ENCODE results near the gene COLGALT1.
A peak's percentile ranks its signal among the peaks of the same experiment; 100 is the strongest.
"Not testable (repeated sequence)": the region's sequence is repeated elsewhere in the genome, so short reads cannot be mapped to it uniquely, and the experiment has no call there.

The COLGALT1 gene

DNA sequence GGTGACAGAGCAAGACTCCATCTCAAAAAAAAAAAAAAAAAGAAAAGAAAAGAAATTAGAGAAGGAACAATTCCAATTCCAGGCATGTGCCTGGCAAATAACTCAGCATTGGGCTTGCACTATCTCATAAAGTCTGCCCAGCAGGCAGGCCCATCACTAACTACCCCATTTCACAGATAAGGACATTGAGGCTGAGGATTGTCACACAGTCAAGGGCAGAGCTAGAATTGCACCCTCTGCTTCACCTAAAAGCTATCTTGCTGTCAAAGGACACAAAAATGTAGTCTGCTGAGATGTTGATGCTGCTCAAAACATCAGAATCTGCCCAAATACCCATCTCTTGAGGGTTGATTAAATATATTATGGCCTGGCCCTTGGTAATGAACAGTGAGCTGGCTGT lies 20.7 kb upstream of the COLGALT1 start:
- no peak for DNase-seq

- DNase-seq: no peak
These were observed 18.5 kb upstream of the COLGALT1 start for GRCh38 chr19:17536955-17537354.

GRCh38 chr19:17538684-17539237 lies 16.7 kb upstream of the COLGALT1 start:
- no peak for DNase-seq

DNA sequence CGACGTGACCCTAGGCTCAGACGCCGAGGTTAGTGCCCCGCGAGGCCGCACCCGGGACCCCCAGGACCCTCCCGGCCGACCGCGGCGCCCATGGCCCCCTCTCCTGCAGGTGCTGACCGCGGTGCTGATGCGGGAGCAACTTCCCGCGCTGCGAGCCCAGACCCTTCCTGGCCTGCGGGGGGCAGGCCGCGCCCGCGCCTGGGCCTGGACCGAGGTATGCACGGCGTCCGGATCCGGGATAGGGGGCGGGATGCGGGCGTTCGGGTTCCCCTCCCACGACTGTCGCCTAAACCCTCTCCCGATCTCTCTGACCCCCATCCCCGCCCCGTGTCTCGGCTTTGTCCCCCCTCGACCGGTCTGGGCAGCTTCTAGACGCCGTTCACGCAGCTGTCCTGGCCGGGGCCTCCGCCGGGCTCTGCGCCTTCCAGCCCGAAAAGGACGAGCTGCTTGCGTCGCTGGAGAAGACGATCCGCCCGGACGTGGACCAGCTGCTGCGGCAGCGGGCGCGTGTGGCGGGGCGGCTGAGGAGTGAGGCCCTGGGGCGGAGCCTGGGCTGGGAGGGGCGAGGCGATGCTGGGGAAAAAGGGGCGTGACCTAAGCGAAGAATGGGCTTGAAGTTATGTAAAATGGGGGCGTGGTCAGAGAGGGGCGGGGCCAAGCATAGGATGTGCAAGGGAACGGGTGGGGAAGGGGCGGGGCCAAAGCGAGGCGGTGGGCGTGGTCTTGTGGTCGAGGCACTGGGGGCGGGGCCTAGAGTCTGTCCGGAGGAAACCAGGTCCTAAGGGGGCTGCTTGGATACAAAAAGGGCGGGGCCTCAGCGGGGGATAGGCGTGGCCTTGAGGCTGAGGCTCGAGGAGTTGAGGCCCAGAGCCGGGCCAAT lies 16.0 kb upstream of the COLGALT1 start:
- peak; percentile 98 for DNase-seq

- no peak for DNase-seq
These were observed 15.3 kb upstream of the COLGALT1 start for GRCh38 chr19:17540174-17540573.

DNA sequence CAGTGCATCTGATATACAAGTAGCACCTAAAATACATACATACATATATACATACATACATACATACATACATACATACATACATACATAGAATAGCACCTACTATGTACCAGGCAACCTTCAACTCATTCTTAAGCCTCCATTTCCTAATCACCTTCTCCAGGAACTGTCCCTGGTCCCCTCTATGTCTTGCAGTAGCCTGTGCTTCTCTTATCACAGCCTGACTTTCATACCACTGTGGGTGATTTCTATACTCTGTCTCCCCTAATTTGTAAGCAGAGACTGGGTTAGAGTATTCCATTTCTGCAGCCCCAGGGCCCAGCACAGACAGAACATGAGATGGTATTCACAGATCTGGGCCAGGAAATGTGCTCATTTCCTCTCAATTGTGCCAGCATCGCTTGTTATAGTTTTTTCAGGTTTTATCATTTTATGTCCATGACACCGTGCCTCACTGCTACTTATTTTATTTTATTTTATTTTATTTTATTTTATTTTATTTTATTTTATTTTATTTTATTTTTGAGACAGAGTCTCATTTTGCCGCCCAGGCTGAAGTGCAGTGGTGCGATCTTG lies 14.2 kb upstream of the COLGALT1 start:
- DNase-seq: no peak

- DNase-seq: no peak
These were observed 13.4 kb upstream of the COLGALT1 start for GRCh38 chr19:17542042-17542441.

- DNase-seq: no peak
These were observed 12.5 kb upstream of the COLGALT1 start for GRCh38 chr19:17542793-17543582.

DNA sequence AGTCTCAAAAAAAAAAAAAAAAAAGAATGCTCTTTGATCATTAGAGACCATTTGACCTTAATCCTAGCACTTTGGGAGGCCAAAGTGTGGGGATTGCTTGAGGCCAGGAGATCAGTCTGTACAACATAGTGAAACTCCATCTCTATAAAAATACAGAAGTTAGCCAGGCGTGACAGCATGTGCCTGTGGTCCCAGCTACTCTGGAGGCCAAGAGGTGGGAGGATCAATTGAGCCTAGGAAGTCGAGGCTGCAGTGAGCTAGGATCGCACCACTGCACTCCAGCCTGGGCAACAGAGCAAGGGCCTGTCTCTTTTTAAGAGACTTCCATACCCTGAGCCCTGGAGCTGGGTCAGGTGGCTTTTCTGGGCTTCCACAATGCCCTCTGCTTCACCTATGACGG lies 11.5 kb upstream of the COLGALT1 start:
- DNase-seq: no peak

GRCh38 chr19:17544418-17544817 lies 11.0 kb upstream of the COLGALT1 start:
- DNase-seq: no peak

GRCh38 chr19:17548145-17548544 lies 7.3 kb upstream of the COLGALT1 start:
- no peak for DNase-seq

- DNase-seq: no peak
These were observed 6.2 kb upstream of the COLGALT1 start for GRCh38 chr19:17549085-17549740.

DNA sequence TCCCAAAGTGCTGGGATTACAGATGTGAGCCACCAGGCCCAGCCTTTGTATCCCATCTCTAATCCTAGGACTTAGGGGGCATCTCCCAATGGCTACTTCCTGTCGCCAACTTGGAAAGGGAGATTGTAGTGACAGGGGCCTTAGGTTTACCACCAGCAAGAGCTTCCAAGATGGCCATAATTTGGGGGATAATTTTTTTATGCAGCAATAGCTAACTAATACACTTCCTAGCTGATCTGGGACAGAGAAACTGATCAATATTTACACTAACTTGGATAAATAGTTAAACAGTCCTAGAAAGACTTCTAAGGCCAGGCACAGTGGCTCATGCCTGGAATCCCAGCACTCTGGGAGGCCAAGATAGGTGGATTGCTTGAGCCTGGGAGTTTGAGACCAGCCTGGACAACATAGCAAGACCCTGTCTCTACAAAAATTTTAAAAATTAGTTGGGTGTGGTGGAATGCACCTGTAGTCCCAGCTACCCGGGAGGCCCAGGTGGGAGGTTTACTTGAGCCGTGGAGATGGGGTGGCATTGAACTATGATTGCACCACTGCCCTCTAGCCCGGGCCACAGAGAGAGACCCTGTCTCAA lies 5.3 kb upstream of the COLGALT1 start:
- no peak for DNase-seq

DNA sequence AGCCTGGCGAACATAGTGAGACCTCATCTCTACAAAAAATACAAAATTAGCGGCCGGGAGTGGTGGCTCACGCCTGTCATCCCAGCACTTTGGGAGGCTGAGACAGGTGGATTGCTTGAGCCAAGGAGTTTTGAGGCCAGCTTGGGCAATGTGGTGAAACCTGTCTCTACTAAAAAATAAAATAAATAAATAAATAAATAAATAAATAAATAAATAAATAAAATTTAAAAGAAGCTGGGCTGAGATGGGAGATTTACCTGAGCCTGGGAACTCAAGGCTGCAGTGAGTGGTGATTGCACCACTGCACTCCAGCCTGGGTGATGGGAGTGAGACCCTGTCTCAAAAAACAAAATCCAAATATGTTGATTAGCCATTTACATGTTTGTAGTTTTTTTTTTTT lies 2.7 kb upstream of the COLGALT1 start:
- DNase-seq: not testable (repeated sequence)

DNA sequence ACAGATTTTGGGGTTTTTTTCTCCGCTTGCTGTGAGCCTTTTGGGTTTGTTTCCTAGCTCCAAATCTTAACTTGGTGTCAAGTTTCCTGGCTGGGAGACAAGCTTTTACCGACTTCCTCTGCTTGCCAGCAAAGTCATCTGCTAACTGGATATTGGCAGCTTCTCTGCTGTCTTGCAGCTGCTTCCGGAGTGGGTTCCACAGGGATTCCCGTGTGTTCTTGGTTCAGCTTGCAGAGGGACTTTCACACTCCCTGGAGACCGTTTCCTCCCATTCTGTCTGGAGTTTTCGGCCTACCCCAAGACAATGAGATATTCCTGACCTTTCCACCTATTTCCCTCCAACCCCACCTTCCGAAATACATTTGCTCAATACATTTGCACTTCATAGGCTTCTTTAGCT lies 2.2 kb upstream of the COLGALT1 start:
- no peak for DNase-seq

- no peak for DNase-seq
These were observed 425 bp upstream of the COLGALT1 start for GRCh38 chr19:17554968-17555479.

- peak; percentile 35 for DNase-seq
These were observed 722 bp downstream of the COLGALT1 start for GRCh38 chr19:17555929-17556813.

- no peak for DNase-seq
These were observed 1.5 kb downstream of the COLGALT1 start for GRCh38 chr19:17556995-17557394.

- DNase-seq: no peak
These were observed 2.0 kb downstream of the COLGALT1 start for GRCh38 chr19:17557466-17557865.

GRCh38 chr19:17560205-17560595 lies 4.8 kb downstream of the COLGALT1 start:
- no peak for DNase-seq

DNA sequence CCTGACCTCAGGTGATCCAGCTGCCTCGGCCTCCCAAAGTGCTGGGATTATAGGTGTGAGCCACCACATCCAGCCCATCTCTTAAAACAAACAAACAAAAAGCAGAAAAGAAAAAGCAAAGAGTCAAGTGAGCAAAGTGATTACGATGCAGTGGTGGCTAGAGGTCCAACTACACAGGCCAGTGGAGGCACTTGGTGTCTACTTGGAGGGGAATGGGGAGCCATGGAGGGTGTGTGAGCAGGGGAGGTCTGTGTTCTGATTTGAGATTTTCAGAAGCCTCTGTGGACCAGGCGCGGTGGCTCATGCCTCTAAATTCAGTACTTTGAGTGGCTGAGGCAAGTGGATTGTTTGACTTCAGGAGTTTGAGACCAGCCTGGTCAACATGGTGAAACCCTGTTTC lies 6.6 kb downstream of the COLGALT1 start:
- no peak for DNase-seq

All from activated CD4-positive, alpha-beta T cell treated with anti-CD3 and anti-CD28 coated beads, Interleukin-10, Interleukin-2, amounts not matched to agents 100 ng/mL and 50 ng/mL, durations not matched to agents 16 hours and 8 hours (primary cell).